Retina (tissue), 1 donor: ENCODE results near the gene CAMTA1.

Experiments used
- DNase-seq: peaks from one replicate; pipeline ENCODE4 v3.0.0-alpha.2; 2016

The CAMTA1 gene

DNA sequence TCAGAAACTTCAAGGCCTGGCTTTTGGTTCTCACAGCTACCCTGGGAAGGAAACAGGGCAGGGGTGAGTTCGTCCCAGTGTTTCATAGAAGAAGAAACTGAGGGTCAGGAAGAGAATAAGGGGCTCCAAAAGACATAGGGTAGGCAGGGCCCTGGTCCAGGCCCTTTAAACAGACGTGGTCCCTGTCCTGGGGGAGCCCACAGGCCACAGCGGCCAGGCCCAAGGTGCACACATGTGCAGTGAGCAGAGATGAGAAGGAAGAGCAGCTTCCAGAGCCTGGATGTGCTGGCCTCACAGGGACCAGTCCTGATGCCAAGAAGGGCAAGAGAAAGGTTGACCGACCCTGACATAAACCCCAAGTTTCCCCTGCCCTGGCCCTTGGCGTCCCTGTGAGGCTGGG is 690.4 kb downstream of the CAMTA1 start:
- DNase-seq = no peak

- no peak for DNase-seq
Observed at GRCh38 chr1:7476402-7476801, 691.1 kb downstream of the CAMTA1 start.

- no peak for DNase-seq
Observed at GRCh38 chr1:7476861-7477547, 691.8 kb downstream of the CAMTA1 start.

DNA sequence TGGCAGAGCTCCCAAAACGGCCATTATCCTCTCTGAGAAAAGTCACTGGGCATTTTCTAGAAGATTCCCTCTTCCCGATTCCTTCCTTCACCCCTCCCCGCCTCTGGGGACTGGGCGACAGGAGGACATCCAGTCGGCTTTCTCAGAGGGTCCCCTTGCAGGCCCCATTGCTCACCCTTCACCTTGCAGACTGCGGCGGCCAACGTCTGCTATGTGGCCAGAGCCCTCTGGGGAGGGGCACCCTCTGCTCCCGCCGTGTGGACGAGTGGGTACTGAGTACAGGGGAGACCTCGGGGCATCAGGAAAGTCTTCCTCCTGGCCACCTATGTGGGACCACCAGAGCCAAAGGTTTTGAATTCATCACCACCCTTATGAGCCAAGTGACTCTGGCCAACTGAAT is 692.3 kb downstream of the CAMTA1 start:
- no peak for DNase-seq

DNA sequence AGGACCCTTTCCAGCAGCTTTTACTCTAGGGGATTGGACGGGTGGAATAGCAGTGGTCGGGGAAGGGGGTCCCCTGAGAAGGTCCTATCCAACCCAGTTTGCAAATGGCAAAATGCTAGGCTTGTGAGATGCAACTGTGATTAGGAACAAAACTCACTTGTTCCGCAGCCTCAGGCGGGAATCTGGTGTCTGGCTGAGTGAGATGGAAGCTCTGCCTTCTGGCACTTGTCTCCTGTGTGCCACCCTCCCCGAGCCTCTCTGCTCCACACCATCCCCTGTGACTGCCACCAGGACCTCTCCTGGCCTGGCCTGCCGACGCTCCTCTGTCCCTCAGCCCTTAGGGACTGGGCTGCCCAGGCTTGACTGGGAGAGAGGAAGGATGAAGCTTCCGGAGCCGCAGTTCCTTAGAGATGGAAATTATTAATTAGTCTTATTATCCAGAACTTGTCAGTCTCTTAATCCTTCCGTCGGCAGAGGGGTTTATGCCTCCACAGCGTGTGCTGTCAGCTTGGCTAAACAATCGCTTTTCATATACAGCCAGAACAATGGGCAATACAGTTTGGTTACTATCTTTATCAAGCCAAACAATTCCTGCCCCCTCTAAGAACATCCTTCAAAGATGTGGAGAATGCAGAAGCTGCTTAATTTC is 693.0 kb downstream of the CAMTA1 start:
- peak; percentile 62 for DNase-seq

DNA sequence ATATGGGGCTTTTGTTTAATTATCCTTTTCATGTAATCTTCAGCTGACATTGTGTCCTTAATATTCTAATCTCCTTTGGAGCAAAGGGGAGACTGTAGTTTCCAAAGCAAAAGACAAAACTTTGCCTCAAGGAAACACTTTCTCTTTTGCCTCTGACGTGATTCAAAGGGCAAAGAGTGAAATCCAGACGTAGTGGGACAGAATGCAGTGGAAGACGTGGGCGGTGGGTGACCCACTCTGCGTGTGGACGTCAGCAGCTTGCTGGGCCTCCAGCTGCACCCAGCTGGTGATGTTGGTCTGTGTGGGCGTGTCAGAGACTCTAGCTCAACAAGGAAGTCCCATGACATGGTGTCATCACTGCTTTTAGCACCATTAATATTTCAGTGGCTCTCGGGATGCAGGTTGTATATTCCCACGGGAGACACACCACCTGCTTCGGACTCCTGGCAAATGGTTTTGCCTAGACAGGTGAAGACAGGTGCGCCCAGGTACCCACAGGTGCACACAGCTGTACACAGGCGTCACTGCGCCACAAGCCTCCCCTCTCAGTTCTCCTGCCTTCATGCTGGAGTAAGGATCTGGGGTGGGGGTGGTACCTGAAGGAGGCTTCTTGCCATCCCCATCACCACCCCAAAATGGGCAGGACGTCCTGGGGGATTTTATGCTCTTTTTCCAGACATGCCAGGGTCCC is 693.7 kb downstream of the CAMTA1 start:
- no peak for DNase-seq

DNA sequence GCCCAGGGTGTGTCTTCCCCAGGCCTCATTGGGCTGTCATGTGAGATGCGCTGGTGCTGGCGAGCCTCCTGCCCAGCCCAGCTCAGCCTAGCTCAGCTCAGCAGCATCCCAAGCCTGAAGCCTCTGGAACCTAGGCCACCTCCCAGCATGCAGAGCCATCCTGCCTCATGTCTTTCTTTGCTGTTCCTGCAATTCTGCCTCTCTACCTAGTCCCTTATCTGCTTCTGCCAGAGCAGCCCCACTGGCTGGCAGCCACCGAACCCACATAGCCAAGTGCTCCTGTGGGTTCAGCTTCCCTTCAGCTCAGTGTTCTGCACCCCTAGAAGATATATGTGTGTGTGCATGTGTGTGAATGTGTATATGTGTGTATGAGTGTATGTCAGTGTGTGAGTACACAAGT is 694.3 kb downstream of the CAMTA1 start:
- no peak for DNase-seq

DNA sequence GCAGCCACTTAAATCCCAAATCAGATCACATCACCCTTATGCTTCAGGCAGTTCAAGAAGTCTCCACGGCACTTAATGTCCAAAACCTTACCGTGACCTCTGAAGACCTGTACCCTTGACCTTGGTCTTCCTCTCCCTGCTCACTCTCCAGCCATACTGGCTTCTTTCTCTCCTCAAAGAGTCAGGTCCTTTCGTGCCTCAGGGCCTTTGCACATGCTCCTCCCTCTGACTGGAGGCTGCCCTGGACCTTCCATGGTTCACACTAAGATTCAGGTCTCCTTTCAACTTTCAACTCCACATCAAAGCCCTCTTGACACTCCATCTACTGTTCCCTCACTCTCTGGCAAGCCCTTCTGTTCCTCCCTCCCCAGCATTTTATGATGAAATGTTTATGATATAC is 695.9 kb downstream of the CAMTA1 start:
- no peak for DNase-seq

GRCh38 chr1:7482077-7482476 is 696.8 kb downstream of the CAMTA1 start:
- no peak for DNase-seq

- no peak for DNase-seq
Observed at GRCh38 chr1:7482772-7483495, 697.7 kb downstream of the CAMTA1 start.

DNA sequence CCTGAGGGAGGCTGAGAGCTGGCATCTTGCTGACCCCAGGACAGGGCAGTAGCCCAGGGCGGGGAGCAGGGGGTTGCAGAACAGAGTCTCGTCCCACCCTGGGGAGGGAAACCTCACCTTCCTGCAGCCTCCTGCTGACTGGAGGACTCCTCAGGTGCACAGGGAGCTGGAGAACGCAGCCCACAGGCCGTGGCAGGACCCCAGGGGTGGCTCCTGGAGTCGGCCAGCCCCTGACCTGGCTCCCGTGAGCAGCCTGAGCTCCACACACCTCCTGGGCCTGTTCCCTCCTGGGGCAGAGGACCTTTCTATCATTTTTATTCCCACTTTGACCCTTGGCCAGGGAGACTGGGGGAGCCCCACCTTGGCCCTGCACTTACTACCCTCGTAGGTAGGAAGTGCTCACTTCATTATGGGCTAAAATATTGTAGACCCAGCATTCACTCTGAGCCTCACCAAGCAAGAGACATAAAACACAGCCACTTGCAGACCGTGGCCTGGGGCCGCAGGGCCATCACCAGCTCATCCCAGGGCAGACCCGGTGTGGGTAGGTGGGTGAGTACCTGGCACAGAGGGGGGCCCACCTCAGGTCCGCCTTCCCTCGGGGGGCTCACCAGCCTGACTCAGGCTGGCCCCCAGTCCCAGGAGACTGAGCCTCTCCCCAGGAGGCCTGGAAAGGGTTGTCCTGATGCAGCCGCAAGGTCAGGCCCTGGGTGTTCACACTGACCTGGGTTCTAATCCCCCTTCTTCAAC is 698.6 kb downstream of the CAMTA1 start:
- DNase-seq = no peak

DNA sequence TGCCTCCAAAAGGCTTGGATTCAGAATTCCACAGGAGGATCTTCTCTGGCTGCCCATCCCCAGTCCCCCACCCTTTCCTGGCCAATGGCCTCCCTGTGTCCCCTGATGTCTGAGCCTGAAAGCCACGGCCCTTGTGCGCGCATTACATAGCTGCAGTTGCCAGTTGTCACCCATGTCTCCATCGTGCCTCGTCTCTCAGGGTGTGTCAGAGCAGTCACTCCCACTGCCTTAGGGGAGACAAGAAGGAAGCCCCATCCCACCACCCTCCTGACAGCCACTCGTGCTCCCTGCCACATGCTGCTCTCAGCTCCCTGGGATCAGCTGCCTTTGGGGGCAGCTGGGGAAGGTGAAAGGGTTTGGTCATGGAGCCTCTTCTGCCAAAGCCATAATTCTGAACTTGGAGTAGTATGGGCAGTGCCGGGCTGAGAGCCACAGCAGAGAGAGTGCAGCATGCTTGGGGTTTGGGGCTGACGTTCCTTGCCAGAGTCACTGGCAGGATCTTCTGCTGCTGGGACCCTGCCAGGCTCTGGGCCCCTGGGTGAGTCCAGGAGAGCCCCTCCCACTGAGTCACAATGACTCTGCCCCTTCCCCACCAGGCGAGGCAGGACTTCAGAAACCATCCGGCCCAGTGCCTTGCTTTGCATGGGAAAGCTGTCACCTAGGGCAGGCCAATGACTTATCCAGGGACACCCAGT is 700.0 kb downstream of the CAMTA1 start:
- DNase-seq = no peak

GRCh38 chr1:7485826-7486225 is 700.6 kb downstream of the CAMTA1 start:
- no peak for DNase-seq

- DNase-seq = no peak
Observed at GRCh38 chr1:7487766-7488474, 702.7 kb downstream of the CAMTA1 start.

DNA sequence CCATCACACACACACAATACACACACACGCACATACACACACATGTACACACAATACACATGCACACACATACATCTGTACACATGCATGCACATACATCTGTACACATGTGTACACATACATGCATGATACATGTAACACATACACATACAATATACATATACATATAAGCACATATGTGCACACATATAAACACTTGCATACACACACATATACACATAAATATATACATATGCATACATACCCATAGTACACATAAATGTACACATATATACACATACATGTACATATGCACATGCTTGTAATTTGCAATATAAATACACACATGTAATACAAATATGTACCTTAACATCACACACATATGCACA is 703.2 kb downstream of the CAMTA1 start:
- no peak for DNase-seq

GRCh38 chr1:7489586-7489985 is 704.3 kb downstream of the CAMTA1 start:
- no peak for DNase-seq

- DNase-seq = no peak
Observed at GRCh38 chr1:7490576-7490975, 705.3 kb downstream of the CAMTA1 start.

DNA sequence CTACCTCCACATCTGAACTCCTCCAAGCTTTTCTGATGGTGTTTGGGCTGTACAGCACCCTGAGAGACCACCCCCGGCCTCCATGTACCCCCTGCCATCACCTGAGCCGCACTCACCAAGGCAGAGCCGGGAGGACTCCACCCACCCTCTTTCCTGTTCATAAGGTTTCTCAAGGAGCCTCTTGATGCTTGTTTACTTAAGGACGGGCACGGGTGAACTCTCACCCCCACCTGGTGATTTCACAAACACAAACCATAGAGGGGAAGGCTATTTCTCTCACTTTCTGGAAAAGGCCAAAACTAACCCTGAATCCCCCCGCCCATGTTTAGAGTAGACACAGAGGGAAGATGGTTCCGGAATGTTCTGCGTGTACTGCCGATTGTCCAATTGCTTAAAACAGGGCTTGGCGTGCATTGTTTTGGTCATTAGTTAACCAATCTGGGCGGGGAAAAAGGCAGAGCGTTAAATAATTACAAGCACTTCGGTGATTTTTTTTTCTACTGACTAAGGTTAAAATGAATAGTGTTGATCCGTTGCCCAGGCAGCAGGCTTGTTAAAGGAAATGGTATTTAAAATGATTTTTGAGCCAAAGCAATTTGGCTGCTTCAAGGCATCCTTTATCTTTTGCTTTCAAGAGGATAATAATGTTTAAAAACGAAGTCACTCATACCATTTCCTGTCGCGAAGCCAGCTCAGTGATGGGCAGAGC is 706.0 kb downstream of the CAMTA1 start:
- no peak for DNase-seq

- no peak for DNase-seq
Observed at GRCh38 chr1:7491818-7492173, 706.5 kb downstream of the CAMTA1 start.

GRCh38 chr1:7493711-7494454 is 708.6 kb downstream of the CAMTA1 start:
- DNase-seq = no peak
